Measurements from ENCODE around the gene DPYSL3. TPM values are rescaled to one million over a fixed set of nuclear protein-coding genes. Genes with fewer than 3 reads are reported as not detected.

Gene DPYSL3
- polyA plus RNA-seq, 1 donor (not counting 4 experiments of a cell fraction or from before 2014, with no cell fraction given) = 4.8 TPM

- dilution Hi-C loops (cut with MboI; ENCODE audit: extremely low pct_ligation_motif_present, low sequenced_read_pairs) = no loop called here
- Histone ChIP-seq H3K27ac (ENCODE audit: control insufficient read depth, insufficient read depth, low read length) (no peak overlapping the region), H3K4me1 (ENCODE audit: control insufficient read depth, extremely low read depth, insufficient read depth, low read length) (no peaks in the 10 kb centered on the region), H2AFZ (ENCODE audit: control insufficient read depth, low read length) (no peak overlapping the region), H3K4me2 (ENCODE audit: control insufficient read depth, extremely low read depth, insufficient read depth, low read depth, low read length) (no peak overlapping the region), H3K9ac (ENCODE audit: control insufficient read depth, extremely low read depth, insufficient read depth, low read length) (no peak overlapping the region), H3K27me3 (ENCODE audit: control insufficient read depth, extremely low read depth, insufficient read depth, low read length) (no peaks in the 10 kb centered on the region), H4K20me1 (ENCODE audit: control insufficient read depth, extremely low read depth, insufficient read depth, low read length) (no peaks in the 10 kb centered on the region), H3K9me3 (ENCODE audit: control insufficient read depth, low read depth, low read length) (no peaks in the 10 kb centered on the region), H3K9me1 (ENCODE audit: control insufficient read depth, extremely low read depth, insufficient read depth, low read length) (no peaks in the 10 kb centered on the region), H3K4me3 (ENCODE audit: control insufficient read depth in 2 of 3, extremely low read depth in 1 of 3, insufficient read depth in 2 of 3, low read depth in 1 of 3, low read length in 3 of 3) (no peak overlapping the region), H3K79me2 (ENCODE audit: control insufficient read depth, insufficient read depth, low read length) (no peaks in the 10 kb centered on the region), H3K36me3 (ENCODE audit: control insufficient read depth in 2 of 2, extremely low read depth in 1 of 2, insufficient read depth in 2 of 2, low read length in 2 of 2) (no peaks in the 10 kb centered on the region)
- FAIRE-seq = no peak
- TF ChIP-seq EZH2 (IDR thresholded peaks at IDR 0.05; ENCODE audit: low read length) = no peak
- TF ChIP-seq, protein P1, sequence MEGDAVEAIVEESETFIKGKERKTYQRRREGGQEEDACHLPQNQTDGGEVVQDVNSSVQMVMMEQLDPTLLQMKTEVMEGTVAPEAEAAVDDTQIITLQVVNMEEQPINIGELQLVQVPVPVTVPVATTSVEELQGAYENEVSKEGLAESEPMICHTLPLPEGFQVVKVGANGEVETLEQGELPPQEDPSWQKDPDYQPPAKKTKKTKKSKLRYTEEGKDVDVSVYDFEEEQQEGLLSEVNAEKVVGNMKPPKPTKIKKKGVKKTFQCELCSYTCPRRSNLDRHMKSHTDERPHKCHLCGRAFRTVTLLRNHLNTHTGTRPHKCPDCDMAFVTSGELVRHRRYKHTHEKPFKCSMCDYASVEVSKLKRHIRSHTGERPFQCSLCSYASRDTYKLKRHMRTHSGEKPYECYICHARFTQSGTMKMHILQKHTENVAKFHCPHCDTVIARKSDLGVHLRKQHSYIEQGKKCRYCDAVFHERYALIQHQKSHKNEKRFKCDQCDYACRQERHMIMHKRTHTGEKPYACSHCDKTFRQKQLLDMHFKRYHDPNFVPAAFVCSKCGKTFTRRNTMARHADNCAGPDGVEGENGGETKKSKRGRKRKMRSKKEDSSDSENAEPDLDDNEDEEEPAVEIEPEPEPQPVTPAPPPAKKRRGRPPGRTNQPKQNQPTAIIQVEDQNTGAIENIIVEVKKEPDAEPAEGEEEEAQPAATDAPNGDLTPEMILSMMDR (optimal IDR thresholded peaks at IDR 0.05 in 1 of 3, IDR thresholded peaks at IDR 0.05 in 1 of 3, conservative IDR thresholded peaks at IDR 0.05 in 1 of 3; ENCODE audit: extremely low read depth in 1 of 3, insufficient read depth in 2 of 3, low read length in 3 of 3) = no peak
- DNase-seq (ENCODE audit: low read depth, low spot score) = no peak
Measured at GRCh38 chr5:147344861-147345260, 165.0 kb downstream of the DPYSL3 start.

DNA sequence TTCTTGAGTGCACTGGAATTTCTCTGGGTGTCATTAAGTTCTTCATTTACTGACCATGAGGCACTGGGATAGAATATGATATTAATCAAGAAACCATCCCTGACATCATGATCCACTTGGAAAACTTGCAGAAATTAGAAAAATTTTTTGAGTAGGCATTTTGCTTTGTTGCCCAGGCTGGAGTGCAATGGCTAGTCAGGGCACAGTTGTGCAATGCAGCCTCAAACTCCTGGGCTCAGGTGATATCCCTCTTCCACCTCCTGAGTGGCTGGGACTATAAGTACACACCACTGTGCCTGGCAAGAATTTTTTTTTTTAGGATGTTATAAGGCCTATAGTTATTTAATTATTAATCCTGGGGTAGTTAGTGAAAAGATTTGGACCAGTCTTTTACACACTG lies 168.5 kb downstream of the DPYSL3 start:
- FAIRE-seq (no peak), DNase-seq (ENCODE audit: low read depth, low spot score) (no peak)
- no peak overlapping the region for H3K4me3 ChIP-seq (ENCODE audit: control insufficient read depth in 2 of 3, extremely low read depth in 1 of 3, insufficient read depth in 2 of 3, low read depth in 1 of 3, low read length in 3 of 3)
- TF ChIP-seq EZH2 (IDR thresholded peaks at IDR 0.05; ENCODE audit: low read length) = no peak
- TF ChIP-seq, protein P1 (optimal IDR thresholded peaks at IDR 0.05 in 1 of 3, IDR thresholded peaks at IDR 0.05 in 1 of 3, conservative IDR thresholded peaks at IDR 0.05 in 1 of 3; ENCODE audit: extremely low read depth in 1 of 3, insufficient read depth in 2 of 3, low read length in 3 of 3) = no peak
- H3K4me1 ChIP-seq (ENCODE audit: control insufficient read depth, extremely low read depth, insufficient read depth, low read length) = no peaks in the 10 kb centered on the region
- H3K79me2 ChIP-seq (ENCODE audit: control insufficient read depth, insufficient read depth, low read length) = no peaks in the 10 kb centered on the region
- H4K20me1 ChIP-seq (ENCODE audit: control insufficient read depth, extremely low read depth, insufficient read depth, low read length) = no peaks in the 10 kb centered on the region
- dilution Hi-C loops (cut with MboI; ENCODE audit: extremely low pct_ligation_motif_present, low sequenced_read_pairs) = no loop called here
- H3K27me3 ChIP-seq (ENCODE audit: control insufficient read depth, extremely low read depth, insufficient read depth, low read length) = no peaks in the 10 kb centered on the region
- H3K36me3 ChIP-seq (ENCODE audit: control insufficient read depth in 2 of 2, extremely low read depth in 1 of 2, insufficient read depth in 2 of 2, low read length in 2 of 2) = no peaks in the 10 kb centered on the region
- H3K9me3 ChIP-seq (ENCODE audit: control insufficient read depth, low read depth, low read length) = no peaks in the 10 kb centered on the region
- no peak overlapping the region for H3K9ac ChIP-seq (ENCODE audit: control insufficient read depth, extremely low read depth, insufficient read depth, low read length)
- H3K4me2 ChIP-seq (ENCODE audit: control insufficient read depth, extremely low read depth, insufficient read depth, low read depth, low read length) = no peak overlapping the region
- no peak overlapping the region for H3K27ac ChIP-seq (ENCODE audit: control insufficient read depth, insufficient read depth, low read length)
- H2AFZ ChIP-seq (ENCODE audit: control insufficient read depth, low read length) = no peak overlapping the region
- no peaks in the 10 kb centered on the region for H3K9me1 ChIP-seq (ENCODE audit: control insufficient read depth, extremely low read depth, insufficient read depth, low read length)
